Heart left ventricle (tissue), 13 donors: ENCODE results near the gene TACR1.
"Not testable (repeated sequence)": the region's sequence is repeated elsewhere in the genome, so short reads cannot be mapped to it uniquely, and the experiment has no call there.

Source experiments
- POLR2A ChIP-seq, 2 donors: fragments of 450-650 bp; IDR thresholded peaks; one replicate each; pipeline ENCODE4 v1.6.1; 2017; ENCODE audit warnings: antibody characterized with exemption in 2 of 2, mild to moderate bottlenecking in 2 of 2, moderate library complexity in 2 of 2
- TF ChIP-seq, protein P1 (sequence below), 12 donors: fragments of 200-600 bp; sonication (generic) in 4 of 12; IDR thresholded peaks; one replicate each; pipeline versions ENCODE4 v1.5.0 to v1.8.0; 2018 to 2022; ENCODE audit warnings: antibody characterized with exemption in 12 of 12, mild to moderate bottlenecking in 5 of 12
- donor health status: ischemic (EF 13 %, LVEDD 7.1; RV severe dilation, severe dysfunction).
- donor health status: DM: no; HTN: yes; CAD: no.
- donor health status: DM: no; HTN: no; CAD: no.
- donor health status: ischemic (EF 25% LVEDD 6.9; RV normal size, moderate dysfunction).
- donor health status: ischemic (EF 25% LVEDD 5.7; RV mildly dilated, moderate dysfunction).
- donor health status: ischemic (EF 35%, LVEDD 5.7; RV mildly dilated, moderate dysfunction).
- donor health status: nonischemic (EF 11% LVEDD 7.7; RV severe dilation, severe dysfunction).
- donor health status: DM: yes; HTN: yes; CAD: no.
- donor health status: PGD.
- donor health status: ischemic (EF 29% LVEDD 5.4; RV normal size, mild dysfunction).
- donor health status: nonischemic (EF 23%, LVEDD 6.1; RV moderate dilation, normal function).

DNA sequence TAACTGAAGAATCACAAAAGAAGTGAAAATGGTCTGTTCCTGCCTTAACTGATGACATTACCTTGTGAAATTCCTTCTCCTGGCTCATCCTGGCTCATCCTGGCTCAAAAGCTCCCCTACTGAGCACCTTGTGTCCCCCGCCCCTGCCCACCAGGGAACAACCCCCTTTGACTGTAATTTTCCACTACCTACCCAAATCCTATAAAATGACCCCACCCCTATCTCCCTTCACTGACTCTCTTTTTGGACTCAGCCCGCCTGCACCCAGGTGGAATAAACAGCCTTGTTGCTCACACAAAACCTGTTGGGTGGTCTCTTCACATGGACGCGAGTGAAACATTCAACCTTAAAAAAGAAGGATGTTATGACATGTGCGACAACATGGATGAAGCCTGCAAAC is 142.2 kb downstream of the TACR1 start:
- TF ChIP-seq POLR2A (IDR thresholded peaks at IDR 0.05) = not testable (repeated sequence)
- TF ChIP-seq, protein P1, sequence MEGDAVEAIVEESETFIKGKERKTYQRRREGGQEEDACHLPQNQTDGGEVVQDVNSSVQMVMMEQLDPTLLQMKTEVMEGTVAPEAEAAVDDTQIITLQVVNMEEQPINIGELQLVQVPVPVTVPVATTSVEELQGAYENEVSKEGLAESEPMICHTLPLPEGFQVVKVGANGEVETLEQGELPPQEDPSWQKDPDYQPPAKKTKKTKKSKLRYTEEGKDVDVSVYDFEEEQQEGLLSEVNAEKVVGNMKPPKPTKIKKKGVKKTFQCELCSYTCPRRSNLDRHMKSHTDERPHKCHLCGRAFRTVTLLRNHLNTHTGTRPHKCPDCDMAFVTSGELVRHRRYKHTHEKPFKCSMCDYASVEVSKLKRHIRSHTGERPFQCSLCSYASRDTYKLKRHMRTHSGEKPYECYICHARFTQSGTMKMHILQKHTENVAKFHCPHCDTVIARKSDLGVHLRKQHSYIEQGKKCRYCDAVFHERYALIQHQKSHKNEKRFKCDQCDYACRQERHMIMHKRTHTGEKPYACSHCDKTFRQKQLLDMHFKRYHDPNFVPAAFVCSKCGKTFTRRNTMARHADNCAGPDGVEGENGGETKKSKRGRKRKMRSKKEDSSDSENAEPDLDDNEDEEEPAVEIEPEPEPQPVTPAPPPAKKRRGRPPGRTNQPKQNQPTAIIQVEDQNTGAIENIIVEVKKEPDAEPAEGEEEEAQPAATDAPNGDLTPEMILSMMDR (IDR thresholded peaks at IDR 0.05) = not testable (repeated sequence)
